ENCODE measurements around the gene TAAR5. TPM values are rescaled to one million over a fixed set of nuclear protein-coding genes. Genes with fewer than 3 reads are reported as not detected.

The TAAR5 gene
- total RNA-seq, 1 donor from 2014 or later: not detected

GRCh38 chr6:132624175-132624574, 34.6 kb upstream of the TAAR5 start, which contains the start of gene TAAR2:
TSS of gene TAAR2 (minus strand) at chr6:132624275. CDS start at chr6:132624275, 0 bp downstream.
- Mint-ChIP-seq H3K36me3 (ENCODE audit: low read depth) (no peaks in the 10 kb centered on the region), H3K4me1 (no peaks in the 10 kb centered on the region), H3K4me3 (no peak within 1 kb of the TSS), H3K27ac (no peak within 1 kb of the TSS), H3K9me3 (peaks cover 3% of the 10 kb centered on the region), H3K27me3 (peaks cover 19% of the 10 kb centered on the region)
- TF ChIP-seq CTCF (IDR thresholded peaks at IDR 0.05): no peak
- DNase-seq (no peak), ATAC-seq (ENCODE audit: low read depth) (no peak)
- intact Hi-C loops (cut with micrococcal nuclease): no loop called here
- ChIA-PET POLR2A (no interaction called here), CTCF (no interaction called here)

GRCh38 chr6:132623106-132623845, 33.7 kb upstream of the TAAR5 start:
- ChIA-PET POLR2A (interaction anchor here (0.5 kb wide), 1 partner anchor 200 kb away, joined by 10 read pairs; no protein-coding TSS in a partner anchor), CTCF (no interaction called here)
- no peak for DNase-seq
- no peak overlapping the region for H3K27ac Mint-ChIP-seq
- no peaks in the 10 kb centered on the region for H3K36me3 Mint-ChIP-seq (ENCODE audit: low read depth)
- H3K27me3 Mint-ChIP-seq: peaks cover 14% of the 10 kb centered on the region
- H3K9me3 Mint-ChIP-seq: peaks cover 3% of the 10 kb centered on the region
- H3K4me3 Mint-ChIP-seq: no peak overlapping the region
- no peak for TF ChIP-seq CTCF (IDR thresholded peaks at IDR 0.05)
- intact Hi-C loops (cut with micrococcal nuclease): no loop called here
- no peak for ATAC-seq (ENCODE audit: low read depth)
- H3K4me1 Mint-ChIP-seq: no peaks in the 10 kb centered on the region

- POLR2A ChIA-PET: no interaction called here
- no peak for TF ChIP-seq CTCF (IDR thresholded peaks at IDR 0.05)
- peaks cover 26% of the 10 kb centered on the region for H3K4me1 Mint-ChIP-seq
- no peaks in the 10 kb centered on the region for H3K27me3 Mint-ChIP-seq
- H3K36me3 Mint-ChIP-seq (ENCODE audit: low read depth): no peaks in the 10 kb centered on the region
- no peak overlapping the region for H3K27ac Mint-ChIP-seq
- ATAC-seq (ENCODE audit: low read depth) (no peak), DNase-seq (no peak)
- no peak overlapping the region for H3K4me3 Mint-ChIP-seq
- intact Hi-C loops (cut with micrococcal nuclease): no loop called here
- CTCF ChIA-PET: no interaction called here
- H3K9me3 Mint-ChIP-seq: no peaks in the 10 kb centered on the region
These were observed 27.1 kb upstream of the TAAR5 start for GRCh38 chr6:132616677-132617076.

- peak overlapping the region; percentile 70 for H3K4me3 Mint-ChIP-seq
- H3K27me3 Mint-ChIP-seq: no peaks in the 10 kb centered on the region
- ChIA-PET CTCF (no interaction called here), POLR2A (no interaction called here)
- H3K4me1 Mint-ChIP-seq: peaks cover 26% of the 10 kb centered on the region
- no peaks in the 10 kb centered on the region for H3K36me3 Mint-ChIP-seq (ENCODE audit: low read depth)
- DNase-seq (no peak), ATAC-seq (ENCODE audit: low read depth) (peak; percentile 49)
- H3K9me3 Mint-ChIP-seq: no peaks in the 10 kb centered on the region
- intact Hi-C loops (cut with micrococcal nuclease): no loop called here
- H3K27ac Mint-ChIP-seq: peak overlapping the region; percentile 11
- no peak for TF ChIP-seq CTCF (IDR thresholded peaks at IDR 0.05)
These were observed 25.0 kb upstream of the TAAR5 start for GRCh38 chr6:132614554-132614953.

GRCh38 chr6:132612449-132613108, 23.0 kb upstream of the TAAR5 start:
- no peak overlapping the region for H3K27ac Mint-ChIP-seq
- ChIA-PET POLR2A (interaction anchor here (0.6 kb wide), 1 partner anchor 9 kb away, joined by 4 read pairs; no protein-coding TSS in a partner anchor), CTCF (no interaction called here)
- peaks cover 26% of the 10 kb centered on the region for H3K4me1 Mint-ChIP-seq
- no peak for TF ChIP-seq CTCF (IDR thresholded peaks at IDR 0.05)
- H3K36me3 Mint-ChIP-seq (ENCODE audit: low read depth): no peaks in the 10 kb centered on the region
- intact Hi-C loops (cut with micrococcal nuclease): no loop called here
- no peaks in the 10 kb centered on the region for H3K27me3 Mint-ChIP-seq
- H3K9me3 Mint-ChIP-seq: no peaks in the 10 kb centered on the region
- H3K4me3 Mint-ChIP-seq: no peak overlapping the region
- DNase-seq (no peak), ATAC-seq (ENCODE audit: low read depth) (no peak)
